SH-SY5Y (cell line): ENCODE data around the gene ENDOG.

Experiments
- GATA2 ChIP-seq: IDR thresholded peaks from 2 replicates; pipeline ENCODE4 v1.6.1; 2011; ENCODE audit warnings: mild to moderate bottlenecking, low read depth, low read length
- GATA3 ChIP-seq: IDR thresholded peaks from 2 replicates; pipeline ENCODE4 v1.6.1; 2011; ENCODE audit warnings: low read depth, mild to moderate bottlenecking, low read length, moderate library complexity

ENDOG gene

DNA sequence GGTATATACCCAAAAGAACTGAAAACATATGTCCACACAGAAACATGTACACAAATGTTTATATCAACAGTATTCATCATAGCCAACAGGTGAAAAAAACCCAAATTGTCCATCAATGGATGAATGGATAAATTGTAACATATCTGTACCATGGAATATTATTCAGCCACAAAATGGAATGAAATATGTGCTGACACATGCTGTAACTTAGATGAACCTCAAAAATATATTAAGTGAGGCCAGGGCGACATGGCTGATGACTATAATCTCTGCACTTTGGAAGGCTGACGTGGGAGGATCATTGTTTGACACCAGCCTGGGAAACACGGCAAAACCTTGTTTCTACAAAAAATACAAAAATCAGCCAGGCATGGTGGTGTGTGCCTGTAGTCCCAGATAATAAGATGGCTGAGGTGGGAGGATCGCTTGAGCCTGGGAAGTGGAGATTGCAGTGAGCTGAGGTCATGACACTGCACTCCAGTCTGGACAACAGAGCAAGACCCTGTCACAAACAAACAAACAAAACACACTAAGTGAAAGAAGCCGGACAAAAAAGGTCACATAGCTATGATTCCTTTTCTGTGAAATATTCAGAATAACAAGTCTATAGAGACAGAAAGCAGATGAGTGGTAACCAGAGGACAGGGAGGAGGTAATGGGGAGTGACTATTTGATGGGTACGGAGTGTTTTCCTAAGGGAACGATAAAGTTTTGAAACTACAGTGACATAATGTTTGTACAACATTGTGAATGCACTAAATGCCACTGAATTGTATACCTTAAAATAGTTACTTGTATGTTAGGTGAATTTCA is 52.0 kb downstream of the ENDOG start:
- TF ChIP-seq GATA3 = no peak
- no peak for TF ChIP-seq GATA2
